IMR-90 (cell line): ENCODE measurements around the gene RAB6A. TPM values are rescaled to one million over a fixed set of nuclear protein-coding genes. Genes with fewer than 3 reads are reported as not detected.

Source experiments
- ATAC-seq: fragments of 200-7000 bp; cut with Tn5 transposase; 2 replicates; pipeline ENCODE4 v1.9.1; 2020; ENCODE audit warnings: low read depth, mild to moderate bottlenecking, moderate library complexity
- BruUV-seq: library from RNA; stranded (reverse); fragments of 400-500 nt; replicated peaks from 2 replicates; lab custom pipeline; 2021; lab: Mats Ljungman, UMichigan
- CTCF ChIA-PET: fragments of 300-600 bp; formaldehyde crosslinking; extraction: SDS; loops from one replicate; lab custom pipeline; 2021; ENCODE audit warnings: antibody characterized with exemption; lab: Yijun Ruan, JAX
- POLR2A ChIA-PET: fragments of 300-600 bp; sonication (Branson Sonifier 250); formaldehyde crosslinking; loops from one replicate; lab custom pipeline; 2022; ENCODE audit warnings: antibody characterized with exemption; ENCODE audit not compliant: unreplicated experiment; lab: Charles Lee
- DNase-seq: peaks from one replicate; pipeline ENCODE4 v3.0.0; 2013
- H2AFZ ChIP-seq: replicated peaks from 2 replicates; pipeline ENCODE3; 2013; ENCODE audit warnings: low read length, mild to moderate bottlenecking; ENCODE audit not compliant: poor library complexity
- H2AK5ac ChIP-seq: 2 replicates; pipeline ENCODE4 v1.6.1; 2013; ENCODE audit warnings: low read depth, low read length, inconsistent platforms
- H2AK9ac ChIP-seq: replicated peaks from 2 replicates; pipeline ENCODE3; 2013; ENCODE audit warnings: mild to moderate bottlenecking, low read depth, low read length, moderate library complexity; ENCODE audit not compliant: poor library complexity
- H2BK120ac ChIP-seq: 2 replicates; pipeline ENCODE4 v1.6.1; 2013; ENCODE audit warnings: low read depth, low read length, inconsistent platforms
- H2BK15ac ChIP-seq: 3 replicates; pipeline ENCODE4 v1.6.1; 2013; ENCODE audit warnings: low read depth, low read length, inconsistent platforms
- H2BK20ac ChIP-seq: 2 replicates; pipeline ENCODE4 v1.6.1; 2013; ENCODE audit warnings: low read depth, mild to moderate bottlenecking, inconsistent platforms, low read length, moderate library complexity
- H2BK5ac ChIP-seq: 2 replicates; pipeline ENCODE4 v1.6.1; 2013; ENCODE audit warnings: mild to moderate bottlenecking, low read depth, low read length, inconsistent platforms; ENCODE audit not compliant: poor library complexity, severe bottlenecking
- H3K14ac ChIP-seq: replicated peaks from 2 replicates; pipeline ENCODE4 v1.6.1; 2013; ENCODE audit warnings: low read depth, low read length, inconsistent platforms
- H3K18ac ChIP-seq: 2 replicates; pipeline ENCODE4 v1.6.1; 2013; ENCODE audit warnings: low read depth, low read length, control low read depth
- H3K23ac ChIP-seq: 2 replicates; pipeline ENCODE4 v1.6.1; 2013; ENCODE audit warnings: low read depth, low read length, inconsistent platforms
- H3K27ac ChIP-seq: 2 replicates; pipeline ENCODE4 v1.5.1; 2013; ENCODE audit warnings: mild to moderate bottlenecking, control low read depth, low read length; ENCODE audit not compliant: insufficient read depth
- H3K27me3 ChIP-seq: 2 replicates; pipeline ENCODE4 v1.6.1; 2013; ENCODE audit warnings: low read length; ENCODE audit not compliant: control insufficient read depth, insufficient read depth
- H3K36me3 ChIP-seq: 2 replicates; pipeline ENCODE4 v1.6.1; 2013; ENCODE audit warnings: low read length, mixed read lengths; ENCODE audit not compliant: control insufficient read depth, insufficient read depth
- H3K4ac ChIP-seq: 2 replicates; pipeline ENCODE4 v1.6.1; 2013; ENCODE audit warnings: low read depth, low read length, inconsistent platforms
- H3K4me1 ChIP-seq: 2 replicates; pipeline ENCODE4 v1.6.1; 2013; ENCODE audit warnings: low read length, mixed read lengths; ENCODE audit not compliant: control insufficient read depth, insufficient read depth
- H3K4me2 ChIP-seq: 2 replicates; pipeline ENCODE4 v1.6.1; 2013; ENCODE audit warnings: low read depth, mild to moderate bottlenecking, control low read depth, low read length, moderate library complexity
- H3K4me3 ChIP-seq: 2 replicates; pipeline ENCODE4 v1.5.1; 2013; ENCODE audit warnings: low read depth, mild to moderate bottlenecking, control low read depth, low read length, moderate library complexity; ENCODE audit not compliant: insufficient read depth
- H3K56ac ChIP-seq: 2 replicates; pipeline ENCODE4 v1.6.1; 2013; ENCODE audit warnings: low read length, inconsistent platforms; ENCODE audit not compliant: insufficient read depth; ENCODE audit errors: extremely low read depth
- H3K79me1 ChIP-seq, 2 experiments: 2 replicates each; pipeline ENCODE4 v1.6.1; 2013; ENCODE audit warnings: low read length in 2 of 2, inconsistent platforms in 1 of 2, low read depth in 1 of 2
- H3K9ac ChIP-seq: 2 replicates; pipeline ENCODE4 v1.6.1; 2013; ENCODE audit warnings: low read depth, low read length, control low read depth
- H3K9me1 ChIP-seq: 2 replicates; pipeline ENCODE4 v1.6.1; 2013; ENCODE audit warnings: low read length, inconsistent platforms; ENCODE audit not compliant: insufficient read depth
- H3K9me3 ChIP-seq: 2 replicates; pipeline ENCODE4 v1.6.1; 2013; ENCODE audit warnings: low read length; ENCODE audit not compliant: control insufficient read depth, insufficient read depth
- H4K20me1 ChIP-seq: 2 replicates; pipeline ENCODE4 v1.6.1; 2013; ENCODE audit warnings: low read length, inconsistent platforms; ENCODE audit not compliant: insufficient read depth
- H4K5ac ChIP-seq: 2 replicates; pipeline ENCODE4 v1.6.1; 2013; ENCODE audit warnings: mild to moderate bottlenecking, low read depth, low read length, control low read depth
- H4K8ac ChIP-seq, 2 experiments: 2 replicates each; pipeline ENCODE4 v1.6.1; 2013; ENCODE audit warnings: low read depth in 2 of 2, low read length in 2 of 2, control low read depth in 1 of 2, inconsistent platforms in 1 of 2
- H4K91ac ChIP-seq: 2 replicates; pipeline ENCODE4 v1.6.1; 2013; ENCODE audit warnings: low read depth, low read length, inconsistent platforms; ENCODE audit not compliant: insufficient read depth
- BHLHE40 ChIP-seq: fragments of 150-350 bp; IDR thresholded peaks from 2 replicates; pipeline ENCODE4 v1.6.1; 2016; ENCODE audit warnings: mild to moderate bottlenecking, low read depth, low read length
- CEBPB ChIP-seq: IDR thresholded peaks from 2 replicates; pipeline ENCODE4 v1.6.1; 2012; ENCODE audit warnings: low read depth, low read length, improper control_type of control experiment
- CHD1 ChIP-seq: IDR thresholded peaks from 2 replicates; pipeline ENCODE4 v1.6.1; 2012; ENCODE audit warnings: low read depth, low read length, improper control_type of control experiment
- CTCF ChIP-seq: conservative IDR thresholded peaks from 2 replicates; pipeline ENCODE4 v1.5.1; 2012; ENCODE audit warnings: mild to moderate bottlenecking, low read depth, low read length, improper control_type of control experiment
- FOS ChIP-seq: fragments of 150-350 bp; IDR thresholded peaks from 2 replicates; pipeline ENCODE4 v1.6.1; 2016; ENCODE audit warnings: low read depth, low read length
- MAFK ChIP-seq: IDR thresholded peaks from 2 replicates; pipeline ENCODE4 v1.6.1; 2012; ENCODE audit warnings: low read depth, low read length, improper control_type of control experiment
- MAZ ChIP-seq: IDR thresholded peaks from 2 replicates; pipeline ENCODE4 v1.6.1; 2012; ENCODE audit warnings: low read depth, mild to moderate bottlenecking, low read length, improper control_type of control experiment, moderate library complexity, borderline replicate concordance
- MXI1 ChIP-seq: IDR thresholded peaks from 2 replicates; pipeline ENCODE4 v1.6.1; 2012; ENCODE audit warnings: low read depth, mild to moderate bottlenecking, low read length, moderate library complexity, borderline replicate concordance
- NFE2L2 ChIP-seq: fragments of 150-350 bp; IDR thresholded peaks from 2 replicates; pipeline ENCODE4 v1.6.1; 2016; ENCODE audit warnings: low read depth, mild to moderate bottlenecking, low read length
- POLR2A ChIP-seq: IDR thresholded peaks from 2 replicates; pipeline ENCODE4 v1.6.1; 2012; ENCODE audit warnings: mild to moderate bottlenecking, low read depth, low read length
- RAD21 ChIP-seq: IDR thresholded peaks from 2 replicates; pipeline ENCODE4 v1.6.1; 2012; ENCODE audit warnings: low read length, improper control_type of control experiment
- RCOR1 ChIP-seq: IDR thresholded peaks from 2 replicates; pipeline ENCODE4 v1.6.1; 2012; ENCODE audit warnings: mild to moderate bottlenecking, low read length, improper control_type of control experiment; ENCODE audit not compliant: insufficient replicate concordance
- RFX5 ChIP-seq: IDR thresholded peaks from 2 replicates; pipeline ENCODE4 v1.8.0; 2012; ENCODE audit warnings: low read depth, mild to moderate bottlenecking, low read length, moderate library complexity
- SMC3 ChIP-seq: fragments of 150-350 bp; IDR thresholded peaks from 2 replicates; pipeline ENCODE4 v1.6.1; 2016; ENCODE audit warnings: low read depth, mild to moderate bottlenecking, antibody characterized with exemption, low read length, moderate library complexity
- USF2 ChIP-seq: fragments of 150-350 bp; IDR thresholded peaks from 2 replicates; pipeline ENCODE4 v1.6.1; 2017; ENCODE audit warnings: mild to moderate bottlenecking, antibody characterized with exemption, low read length, low read depth
- WGBS, 2 experiments: methylation state at CpG; one replicate each; pipeline versions ENCODE4 v1.1.5 to v1.1.7; 2013; ENCODE audit warnings: missing lambda C conversion rate in 2 of 2; ENCODE audit not compliant: insufficient read length in 1 of 2; ENCODE audit errors: extremely low coverage in 2 of 2; 5-methylcytosine and 5-hydroxymethylcytosine counted together
- dilution Hi-C: fragments of 300-500 bp; cut with HindIII; formaldehyde crosslinking; loops from one replicate; pipeline ENCODE4 v1.14.3; 2018; ENCODE audit warnings: low sequenced_read_pairs; ENCODE audit not compliant: unreplicated experiment
- in situ Hi-C: fragments of 300-500 bp; cut with MboI; formaldehyde crosslinking; loops from 3 replicates; pipeline ENCODE4 v1.14.3; 2019; ENCODE audit warnings: low sequenced_read_pairs, inconsistent platforms, mixed read lengths
- intact Hi-C: fragments of 100-400 bp; cut with micrococcal nuclease; formaldehyde crosslinking; loops from 2 replicates; pipeline ENCODE4 v1.10.0; 2022
- polyA plus RNA-seq, 3 experiments: library from polyadenylated mRNA; depleted of rRNA; stranded (reverse); fragments of >200 nt; gene quantifications; 2 replicates each; pipeline ENCODE4 v1.2.3, GENCODE V29; 2012; ENCODE audit warnings: low replicate concordance in 1 of 3
- total RNA-seq: library from RNA; depleted of rRNA; stranded (reverse); fragments of >200 nt; gene quantifications from 2 replicates; pipeline ENCODE4 v1.2.3, GENCODE V29; 2012
- TF ChIP-seq, protein P1 (sequence below): fragments of 150-350 bp; IDR thresholded peaks from 2 replicates; pipeline ENCODE4 v1.6.1; 2016; ENCODE audit warnings: low read depth, mild to moderate bottlenecking, low read length, moderate library complexity, borderline replicate concordance

RAB6A gene
- total and polyA plus RNA-seq, 2 of the 4 experiments (the other 2 are of a cell fraction) = 65.5 to 81.0 TPM

DNA sequence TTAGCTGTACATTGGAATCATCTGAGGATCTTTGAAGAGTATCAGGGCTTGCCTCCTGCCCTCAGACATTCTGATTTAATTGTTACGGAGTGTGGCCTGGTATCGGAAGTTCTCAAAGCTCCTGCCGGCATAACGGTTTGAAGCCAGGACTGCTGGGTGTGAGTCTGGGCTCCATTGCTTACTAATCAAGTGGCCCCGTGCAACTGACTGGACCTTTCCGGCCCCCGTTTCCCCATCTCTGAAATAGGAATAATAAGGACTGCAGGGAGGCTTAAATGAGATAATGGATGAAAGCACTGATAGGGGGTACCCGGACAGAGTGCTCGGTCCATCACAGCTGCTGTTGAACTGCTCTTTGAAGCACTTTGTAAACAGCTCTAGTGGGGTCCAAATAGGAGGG is 112.8 kb downstream of the RAB6A start:
- DNase-seq (no peak), ATAC-seq (no peak)
- Histone ChIP-seq H2AFZ (no peak overlapping the region), H2AK5ac (no peak overlapping the region), H4K5ac (no peak overlapping the region), H3K4me3 (no peak overlapping the region), H2AK9ac (no peak overlapping the region), H4K20me1 (no peaks in the 10 kb centered on the region), H3K23ac (no peak overlapping the region), H2BK20ac (no peak overlapping the region), H2BK120ac (no peak overlapping the region), H3K56ac (no peak overlapping the region), H2BK5ac (no peak overlapping the region), H3K9me1 (no peaks in the 10 kb centered on the region; the same call in 1 of the 2 replicates), H3K79me1 (no peaks in the 10 kb centered on the region), H3K36me3 (no peaks in the 10 kb centered on the region), H2BK15ac (no peak overlapping the region), H3K27ac (no peak overlapping the region), H3K27me3 (peaks cover 28% of the 10 kb centered on the region), H3K4ac (no peak overlapping the region), H3K14ac (no peak overlapping the region), H4K91ac (no peak overlapping the region), H3K18ac (no peak overlapping the region), H3K9ac (no peak overlapping the region), H3K4me1 (peaks cover 2% of the 10 kb centered on the region; the same call in 1 of the 2 replicates), H3K9me3 (no peaks in the 10 kb centered on the region), H4K8ac (no peak overlapping the region), H3K4me2 (no peak overlapping the region)
- in situ Hi-C loops = no loop called here
- ChIA-PET POLR2A (no interaction called here), CTCF (interaction anchor here (1.1 kb wide), 1 partner anchor 22 kb away, joined by 6 read pairs; no protein-coding TSS in a partner anchor)
- no TSS peak for BruUV-seq
- dilution Hi-C loops = no loop called here
- intact Hi-C loops = no loop called here
- 93% methylated on average over 3 of the region's 9 CpGs; no CpG with 5 or more reads in 1 of the 2 experiments for WGBS, 2 experiments
- TF ChIP-seq BHLHE40 (no peak), MAFK (no peak), POLR2A (no peak), RFX5 (no peak), CEBPB (no peak), RCOR1 (no peak), NFE2L2 (no peak), CTCF (no peak), MAZ (no peak), SMC3 (no peak), RAD21 (no peak), CHD1 (no peak), FOS (no peak), MXI1 (no peak), USF2 (no peak)
- TF ChIP-seq, protein P1, sequence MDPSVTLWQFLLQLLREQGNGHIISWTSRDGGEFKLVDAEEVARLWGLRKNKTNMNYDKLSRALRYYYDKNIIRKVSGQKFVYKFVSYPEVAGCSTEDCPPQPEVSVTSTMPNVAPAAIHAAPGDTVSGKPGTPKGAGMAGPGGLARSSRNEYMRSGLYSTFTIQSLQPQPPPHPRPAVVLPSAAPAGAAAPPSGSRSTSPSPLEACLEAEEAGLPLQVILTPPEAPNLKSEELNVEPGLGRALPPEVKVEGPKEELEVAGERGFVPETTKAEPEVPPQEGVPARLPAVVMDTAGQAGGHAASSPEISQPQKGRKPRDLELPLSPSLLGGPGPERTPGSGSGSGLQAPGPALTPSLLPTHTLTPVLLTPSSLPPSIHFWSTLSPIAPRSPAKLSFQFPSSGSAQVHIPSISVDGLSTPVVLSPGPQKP = no peak
